GM18909 (cell line): Measurements from ENCODE around the gene MTUS2.
A peak's percentile ranks its signal among the peaks of the same experiment; 100 is the strongest.

ENCODE experiments used
- ATAC-seq: cut with Tn5 transposase; IDR thresholded peaks from one replicate; pipeline ENCODE4 v1.9.1; 2021; ENCODE audit warnings: mild to moderate bottlenecking; ENCODE audit not compliant: unreplicated experiment, poor library complexity

The MTUS2 gene

GRCh38 chr13:29021311-29021710 is 201.2 kb downstream of the MTUS2 start:
- ATAC-seq: no peak

- no peak for ATAC-seq
Observed at GRCh38 chr13:29021717-29022116, 201.6 kb downstream of the MTUS2 start.

DNA sequence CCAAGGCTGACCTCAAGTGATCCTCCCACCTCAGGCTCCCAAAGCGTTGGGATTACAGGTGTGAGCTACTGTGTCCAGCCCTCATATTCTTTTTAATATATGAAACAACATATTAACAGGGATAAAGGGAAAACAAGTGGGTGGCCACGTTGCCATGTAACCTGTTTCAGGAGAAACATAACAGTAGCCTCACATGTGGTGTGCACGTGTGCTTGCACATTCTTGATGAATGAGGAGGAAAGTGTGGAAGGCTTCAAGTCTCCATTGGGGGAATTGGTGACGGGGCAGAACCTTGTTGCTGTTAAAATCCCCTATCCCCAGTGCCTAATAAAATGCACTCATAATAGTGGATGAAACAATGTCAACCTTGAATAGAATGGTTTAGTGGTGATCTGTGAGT is 202.3 kb downstream of the MTUS2 start:
- ATAC-seq: no peak

DNA sequence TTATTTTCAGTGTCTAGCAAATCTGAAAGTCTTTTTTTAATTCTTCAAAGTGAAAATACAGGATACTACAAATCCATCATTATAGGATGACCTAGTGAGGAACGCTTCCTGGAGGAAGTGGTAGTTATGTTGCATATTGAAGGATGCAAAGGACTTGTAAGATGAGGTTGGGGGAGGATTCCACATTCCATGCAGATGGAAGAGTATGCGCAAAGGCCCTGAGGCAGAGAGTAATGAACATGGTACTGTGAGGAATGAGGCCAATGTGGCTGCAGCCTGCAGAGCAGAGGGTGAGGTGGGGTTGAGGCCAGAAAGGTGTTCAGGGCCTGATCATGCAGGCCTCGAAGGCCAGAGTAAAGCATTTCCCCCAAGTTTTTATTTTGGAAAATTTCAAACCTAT is 202.8 kb downstream of the MTUS2 start:
- ATAC-seq: no peak

DNA sequence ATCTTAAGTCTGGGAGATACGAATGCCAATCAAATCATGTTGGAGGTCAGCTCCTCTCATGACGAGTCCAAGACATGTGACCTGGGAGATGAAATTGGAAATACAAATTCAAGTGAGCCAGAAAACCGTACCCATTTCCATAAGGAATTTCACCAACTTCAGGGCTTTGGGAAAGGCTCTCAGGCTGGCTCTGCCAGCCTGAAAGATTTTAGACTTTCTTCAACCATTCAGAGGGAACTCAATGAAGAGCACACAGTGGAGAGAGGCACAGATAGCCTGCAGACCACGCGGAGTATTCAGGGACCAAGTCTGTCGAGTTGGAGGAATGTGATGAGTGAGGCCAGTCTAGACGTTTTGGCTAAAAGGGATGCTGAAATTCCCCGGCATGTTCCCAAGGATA is 204.6 kb downstream of the MTUS2 start:
- ATAC-seq: no peak

DNA sequence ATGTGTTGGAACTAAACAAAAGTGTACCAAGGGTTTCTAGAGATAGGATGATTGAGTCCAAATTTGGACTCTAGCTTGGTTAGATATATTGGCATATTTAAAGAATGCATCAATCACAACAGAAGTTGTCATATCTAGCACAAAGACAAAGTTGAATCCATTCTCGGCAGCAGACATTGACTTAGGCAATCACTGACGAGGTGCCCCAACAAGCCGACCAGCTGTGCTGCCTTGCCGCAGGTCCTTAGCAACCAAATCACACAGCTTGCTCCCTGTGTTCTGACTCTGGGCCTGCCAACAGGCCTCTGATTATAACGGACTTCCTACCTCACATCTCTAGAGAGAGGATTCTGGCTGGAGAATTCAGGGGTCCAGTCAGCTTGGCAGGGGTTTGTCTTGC is 208.7 kb downstream of the MTUS2 start:
- ATAC-seq: no peak

GRCh38 chr13:29038700-29039099 is 218.6 kb downstream of the MTUS2 start:
- ATAC-seq: no peak

DNA sequence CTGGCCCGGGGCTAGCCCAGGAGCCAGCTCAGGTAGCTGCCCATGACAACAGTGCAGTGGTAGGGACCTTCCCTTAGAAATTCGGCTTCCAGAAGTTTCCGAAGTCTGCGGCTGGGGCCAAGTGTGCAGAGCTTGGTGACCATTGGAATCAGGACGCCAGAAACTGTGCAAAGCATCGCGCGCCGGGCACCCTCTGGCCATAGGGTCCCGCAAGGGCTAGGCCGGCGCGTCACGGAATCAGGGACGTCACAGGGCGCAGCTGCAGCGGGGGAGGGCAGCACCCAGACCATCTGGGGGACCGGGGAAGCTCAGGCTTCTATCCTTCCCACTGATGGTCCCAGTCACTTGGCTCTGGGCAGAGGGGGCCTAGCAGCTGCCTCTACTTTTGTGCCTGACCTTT is 219.1 kb downstream of the MTUS2 start:
- ATAC-seq: no peak

DNA sequence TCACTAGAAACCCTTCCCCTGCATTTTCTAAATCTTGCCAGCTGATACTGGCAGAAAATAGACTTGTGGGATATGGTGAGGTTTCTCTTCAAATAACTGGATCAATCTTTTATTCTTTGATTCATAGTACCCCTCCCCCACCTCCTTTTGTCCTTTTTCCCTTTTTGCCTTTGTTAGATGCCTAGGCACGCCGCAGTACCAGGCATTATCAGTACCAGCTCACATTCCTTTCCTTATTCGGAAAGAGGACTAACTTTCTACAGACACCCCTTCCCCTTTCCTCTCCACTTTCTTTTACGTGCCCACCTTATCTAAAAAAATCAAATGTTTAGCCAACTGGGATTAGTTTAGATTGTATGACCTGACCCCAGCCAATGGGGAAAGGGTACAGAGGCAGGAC is 226.4 kb downstream of the MTUS2 start:
- no peak for ATAC-seq

- ATAC-seq: no peak
Observed at GRCh38 chr13:29049524-29049923, 229.4 kb downstream of the MTUS2 start.

DNA sequence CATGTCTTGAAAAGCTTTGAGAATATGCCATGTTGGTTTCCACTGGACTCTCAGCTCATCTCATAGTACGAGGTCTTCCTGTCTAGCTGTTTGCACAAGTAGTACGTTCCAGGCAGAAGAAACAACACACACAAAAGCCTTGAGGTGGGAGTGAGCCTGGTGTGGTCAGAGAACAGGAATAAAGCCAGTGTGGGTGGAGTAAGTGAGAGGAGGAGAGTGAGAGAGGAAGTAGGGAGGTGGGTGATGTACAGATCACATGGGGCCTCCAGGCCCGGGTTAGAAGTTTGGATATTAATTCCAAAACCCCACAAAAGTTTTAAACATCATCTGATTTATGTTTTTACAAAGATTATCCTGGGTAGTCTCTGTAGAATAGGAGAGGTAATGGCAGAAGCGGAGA is 230.6 kb downstream of the MTUS2 start:
- no peak for ATAC-seq

DNA sequence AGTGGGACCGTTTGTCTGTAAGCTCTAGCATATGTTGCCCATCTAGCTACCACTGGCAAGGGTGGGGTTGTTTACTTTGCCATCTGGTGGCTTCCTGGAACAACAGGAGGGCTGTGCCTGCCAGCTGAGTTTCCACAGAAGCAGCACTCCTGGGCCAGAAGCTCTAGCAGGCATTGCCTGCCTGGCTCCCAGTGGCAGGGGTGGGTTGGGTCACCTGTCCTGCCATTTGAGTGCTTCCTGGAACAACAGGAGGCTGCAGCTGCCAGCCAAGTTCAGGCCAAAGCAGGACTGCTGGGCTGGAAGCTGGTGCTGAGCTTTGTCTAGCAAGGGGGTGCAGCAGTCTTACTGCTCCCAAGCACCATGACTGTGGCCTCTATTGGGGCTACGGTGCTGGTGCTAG is 239.7 kb downstream of the MTUS2 start:
- ATAC-seq: no peak

DNA sequence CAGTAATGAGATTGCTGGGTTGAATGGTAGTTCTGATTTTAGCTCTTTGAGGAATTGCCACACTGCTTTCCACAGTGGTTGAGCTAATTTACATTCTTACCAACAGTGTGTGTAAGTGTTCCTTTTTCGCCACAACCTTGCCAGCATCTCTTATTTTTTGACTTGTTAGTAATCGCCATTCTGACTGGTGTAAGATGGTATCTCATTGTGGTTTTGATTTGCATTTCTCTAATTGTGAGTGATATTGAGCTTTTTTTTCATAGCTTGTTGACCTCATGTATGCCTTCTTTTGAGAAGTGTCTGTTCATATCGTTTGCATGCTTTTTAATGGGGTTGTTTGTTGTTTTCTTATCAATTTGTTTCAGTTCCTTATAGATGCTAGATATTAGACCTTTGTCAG is 245.0 kb downstream of the MTUS2 start:
- no peak for ATAC-seq

DNA sequence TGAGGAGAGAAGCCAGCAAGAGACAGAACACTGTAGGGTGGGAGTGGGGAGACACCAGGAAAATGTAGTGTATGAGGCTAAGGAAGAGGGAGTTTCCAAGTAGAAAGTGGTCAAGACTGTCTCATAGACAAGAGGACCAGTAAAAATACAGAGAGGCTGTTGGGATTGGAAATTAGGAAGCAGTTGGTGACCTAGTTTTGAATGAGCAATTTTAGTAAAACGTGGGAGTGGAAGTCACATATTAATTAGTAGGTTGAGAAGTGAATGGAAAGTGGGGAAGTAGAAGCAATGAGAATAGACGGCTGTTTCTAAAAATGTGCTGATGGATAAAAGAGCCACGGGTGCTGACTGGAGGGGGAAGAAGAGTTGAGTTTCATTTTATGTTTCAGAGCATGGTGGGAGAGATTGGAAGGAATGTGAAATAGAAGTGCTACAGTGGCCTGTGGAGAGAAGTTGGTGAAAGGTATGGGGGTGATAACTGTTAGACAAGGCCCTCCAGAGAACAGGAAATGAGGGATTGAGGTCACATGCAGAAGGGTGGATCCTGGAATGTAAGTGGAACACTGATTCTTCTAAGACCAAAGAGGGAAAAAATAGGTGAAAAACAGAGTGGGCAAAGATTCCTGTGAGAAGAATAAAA is 247.3 kb downstream of the MTUS2 start:
- ATAC-seq: no peak

GRCh38 chr13:29073755-29074154 is 253.6 kb downstream of the MTUS2 start:
- ATAC-seq: no peak

DNA sequence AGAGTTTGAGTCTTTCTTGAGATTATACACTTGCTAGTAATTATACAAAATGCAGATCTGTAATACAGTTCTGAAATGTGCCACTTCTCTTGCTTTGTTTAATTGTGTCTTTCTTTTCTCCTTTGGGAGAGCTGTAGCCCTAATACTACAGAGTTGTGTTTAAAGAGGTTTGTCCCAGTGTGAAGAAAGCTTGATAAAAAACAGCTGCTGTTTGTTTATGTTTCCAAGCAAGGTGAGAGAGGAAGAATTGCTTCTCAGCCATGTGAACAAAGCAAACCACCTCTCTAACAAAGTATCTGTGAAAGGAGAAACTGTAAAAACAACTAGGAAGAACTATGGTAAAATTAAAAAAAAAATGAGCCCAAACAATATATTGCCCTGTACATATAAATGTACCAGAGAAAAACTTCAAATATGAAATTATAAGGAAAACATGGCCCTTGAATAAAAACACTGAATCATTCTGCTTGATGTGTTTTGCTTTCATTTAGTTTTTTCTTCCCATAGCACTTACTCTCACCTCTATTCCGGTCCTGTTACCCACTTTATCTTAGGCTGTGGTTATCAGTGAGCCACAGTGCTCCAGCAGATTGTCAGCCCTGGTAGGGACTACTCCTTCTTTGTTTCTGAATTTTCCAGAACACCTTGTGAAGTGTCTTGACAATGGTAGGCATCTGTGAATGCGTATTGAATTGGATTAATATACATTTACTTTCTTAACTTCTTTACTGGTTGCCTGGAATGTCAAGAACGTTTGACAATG is 257.1 kb downstream of the MTUS2 start:
- no peak for ATAC-seq

DNA sequence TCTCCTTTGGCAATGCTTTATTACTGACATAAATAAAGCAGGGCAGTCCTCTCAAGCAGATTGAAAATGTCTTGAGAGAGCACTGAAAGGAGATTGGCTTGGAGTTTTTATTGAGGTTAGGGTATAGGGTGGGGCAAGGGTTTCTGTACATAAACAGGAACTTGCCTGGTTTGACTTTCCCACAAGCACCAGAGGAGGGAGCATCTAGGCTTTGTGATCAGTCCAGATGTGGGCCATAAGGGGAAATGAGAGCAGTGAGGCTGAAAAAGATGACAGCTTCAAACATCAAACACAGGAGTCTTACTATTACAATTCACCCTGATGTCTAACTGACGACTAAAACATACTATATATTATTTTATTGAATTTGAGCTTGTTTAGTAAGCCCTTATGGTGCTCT is 260.9 kb downstream of the MTUS2 start:
- peak; percentile 76 for ATAC-seq

GRCh38 chr13:29081697-29082440 is 261.7 kb downstream of the MTUS2 start:
- no peak for ATAC-seq

DNA sequence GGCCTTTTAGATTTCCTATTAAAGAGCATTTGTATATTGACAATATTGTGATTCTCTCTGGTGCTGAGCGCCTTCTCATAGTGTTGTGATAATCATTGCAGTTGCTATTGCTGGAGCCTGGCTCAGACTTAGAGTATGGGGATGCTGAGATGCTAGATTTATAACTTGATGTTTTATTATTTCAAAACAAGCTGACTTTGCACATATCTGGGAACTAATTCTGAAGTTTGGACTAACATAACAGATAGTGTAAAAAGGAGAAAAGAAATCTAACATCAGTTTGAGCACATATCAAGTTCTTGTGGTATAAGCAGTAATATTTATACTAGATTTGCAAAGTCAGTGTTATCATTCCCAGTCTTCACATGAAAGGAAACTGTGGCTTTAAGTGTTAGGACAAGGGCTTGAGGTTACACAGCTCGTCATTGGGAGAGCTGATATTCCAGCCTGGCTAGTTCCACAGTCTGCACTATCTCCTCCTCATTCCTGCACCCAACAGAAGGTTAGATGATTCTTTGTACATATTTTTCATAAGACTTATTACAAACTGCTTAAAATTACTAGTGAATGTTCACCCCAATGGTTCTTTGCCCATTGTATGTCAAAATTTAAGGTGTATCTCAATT is 279.8 kb downstream of the MTUS2 start:
- ATAC-seq: no peak

DNA sequence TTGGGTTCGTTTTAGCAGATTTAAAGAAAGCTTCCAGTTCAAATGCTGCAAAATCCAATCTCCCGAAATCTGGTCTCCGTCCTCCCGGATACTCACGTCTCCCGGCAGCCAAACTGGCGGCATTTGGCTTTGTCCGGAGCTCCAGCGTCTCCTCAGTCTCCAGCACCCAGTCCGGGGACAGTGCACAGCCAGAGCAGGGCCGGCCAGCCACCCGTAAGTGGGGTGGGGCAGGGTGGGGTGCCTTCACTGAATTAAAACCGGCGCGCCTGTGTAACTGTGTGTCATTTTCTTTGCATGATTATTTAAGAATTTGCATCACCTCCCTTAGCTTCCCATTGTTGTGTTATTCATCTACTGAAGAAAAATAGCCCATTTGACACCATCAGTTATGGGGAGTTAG is 280.6 kb downstream of the MTUS2 start:
- no peak for ATAC-seq

DNA sequence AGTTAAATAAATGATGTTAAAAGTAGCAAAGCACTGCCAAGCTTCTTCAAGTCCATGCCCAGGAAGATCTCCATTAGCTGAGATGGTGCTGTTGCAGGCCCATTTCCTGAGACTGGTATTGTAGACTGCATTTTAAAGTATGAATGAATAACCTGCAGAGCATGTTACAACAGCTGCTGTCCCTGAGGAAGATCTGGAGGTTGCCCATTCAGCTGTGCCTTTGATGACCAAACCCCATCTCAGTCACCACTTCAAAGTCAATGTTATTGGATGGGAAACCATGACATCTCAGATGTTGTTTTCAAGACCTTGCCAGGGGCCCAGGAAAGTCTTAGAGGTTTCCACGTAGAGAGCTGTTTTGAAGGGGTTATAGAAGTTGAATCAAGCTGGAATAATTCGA is 281.3 kb downstream of the MTUS2 start:
- ATAC-seq: no peak
